SU-DHL-6 (cell line): ENCODE data around the gene MYORG.
A peak's percentile ranks its signal among the peaks of the same experiment; 100 is the strongest.

ENCODE experiments used
- H2AFZ ChIP-seq: fragments of 200-600 bp; sonication (generic); 2 replicates; pipeline ENCODE4 v1.6.1; 2014; ENCODE audit warnings: low read depth, mild to moderate bottlenecking, moderate library complexity, mixed read lengths, antibody characterized with exemption, low read length; ENCODE audit not compliant: severe bottlenecking
- H3F3A ChIP-seq: fragments of 200-600 bp; shearing (Covaris generic); 2 replicates; pipeline ENCODE4 v1.6.0; 2016; ENCODE audit warnings: antibody characterized with exemption, mild to moderate bottlenecking; ENCODE audit not compliant: insufficient read depth
- H3K27ac ChIP-seq: fragments of 200-600 bp; sonication (generic); 2 replicates; pipeline ENCODE4 v1.5.1; 2016; ENCODE audit warnings: low read depth, mild to moderate bottlenecking, low read length, moderate library complexity, mixed read lengths
- H3K27me3 ChIP-seq: fragments of 200-600 bp; sonication (generic), shearing (Covaris generic); 2 replicates; pipeline ENCODE4 v1.6.0; 2014; ENCODE audit warnings: mild to moderate bottlenecking, low read length
- H3K36me3 ChIP-seq: fragments of 200-600 bp; sonication (generic); 2 replicates; pipeline ENCODE4 v1.6.1; 2014; ENCODE audit warnings: mild to moderate bottlenecking, low read length, mixed read lengths
- H3K4me2 ChIP-seq: fragments of 300-600, 200-600 bp; shearing (Covaris generic), sonication (generic); 2 replicates; pipeline ENCODE4 v1.6.0; 2014; ENCODE audit warnings: low read length, low read depth, mild to moderate bottlenecking; ENCODE audit not compliant: poor library complexity, severe bottlenecking
- H3K4me3 ChIP-seq: fragments of 200-600 bp; sonication (generic); 2 replicates; pipeline ENCODE4 v1.5.1; 2014; ENCODE audit warnings: antibody characterized with exemption, low read length, mild to moderate bottlenecking, mixed read lengths; ENCODE audit not compliant: insufficient read depth, poor library complexity, severe bottlenecking
- H3K79me2 ChIP-seq: fragments of 200-600 bp; sonication (generic); 2 replicates; pipeline ENCODE4 v1.6.1; 2014; ENCODE audit warnings: mild to moderate bottlenecking, low read length, moderate library complexity; ENCODE audit not compliant: insufficient read depth
- H3K9ac ChIP-seq: fragments of 200-600 bp; sonication (generic); 2 replicates; pipeline ENCODE4 v1.7.0; 2014; ENCODE audit warnings: mild to moderate bottlenecking, low read length
- H3K9me2 ChIP-seq: fragments of 200-600 bp; sonication (generic); replicated peaks from 2 replicates; pipeline ENCODE4 v1.6.1; 2014; ENCODE audit warnings: low read length; ENCODE audit not compliant: insufficient read depth
- H3K9me3 ChIP-seq: fragments of 200-600 bp; sonication (generic); 2 replicates; pipeline ENCODE4 v1.6.1; 2014; ENCODE audit warnings: low read length, mixed read lengths; ENCODE audit not compliant: insufficient read depth
- H4K20me1 ChIP-seq: fragments of 200-600 bp; sonication (generic); 2 replicates; pipeline ENCODE4 v1.6.1; 2014; ENCODE audit warnings: low read depth, mild to moderate bottlenecking, antibody characterized with exemption, low read length, moderate library complexity, mixed read lengths
- EZH2phosphoT487 ChIP-seq: fragments of 200-600 bp; sonication (generic), shearing (Covaris generic); conservative IDR thresholded peaks from 2 replicates; pipeline ENCODE4 v1.6.1; 2018; ENCODE audit warnings: mild to moderate bottlenecking, antibody characterized with exemption, low read length, moderate library complexity, mixed read lengths
- TF ChIP-seq, protein P1 (sequence below): fragments of 200-600 bp; sonication (generic); IDR thresholded peaks from one replicate; pipeline ENCODE4 v1.5.1; 2017; ENCODE audit warnings: antibody characterized with exemption, mild to moderate bottlenecking, low read length, moderate library complexity; ENCODE audit not compliant: insufficient read depth, poor library complexity, severe bottlenecking

The MYORG gene

DNA sequence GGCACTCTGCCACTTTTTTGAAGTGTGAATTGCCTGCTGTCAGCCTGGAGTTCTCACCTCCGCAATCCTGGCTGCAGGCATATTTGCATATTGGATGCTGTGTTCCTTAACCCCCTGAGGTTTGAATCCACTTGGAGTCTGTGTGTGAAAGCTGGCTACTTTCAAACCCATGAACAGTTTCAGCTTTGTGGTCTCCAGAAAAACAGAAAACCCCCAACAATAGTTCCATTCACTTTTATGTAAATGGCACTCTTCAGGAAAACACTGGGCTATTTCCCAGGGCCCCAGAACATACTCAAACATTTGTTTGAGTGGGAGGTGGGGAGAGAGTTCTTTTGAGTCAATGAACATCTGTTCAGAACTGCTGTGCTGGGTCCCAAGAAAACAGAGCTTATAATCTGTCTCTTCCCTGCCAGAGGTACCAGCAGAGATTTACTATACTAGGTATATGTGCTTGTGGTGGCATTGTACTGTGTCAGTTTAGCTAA lies 42.3 kb downstream of the MYORG start:
- H2AFZ ChIP-seq: no peak overlapping the region
- H3F3A ChIP-seq: peaks cover 11% of the 10 kb centered on the region
- no peak overlapping the region for H3K9ac ChIP-seq
- H3K9me3 ChIP-seq: no peaks in the 10 kb centered on the region
- no peak overlapping the region for H3K27ac ChIP-seq
- H3K36me3 ChIP-seq: no peaks in the 10 kb centered on the region
- H3K4me3 ChIP-seq: no peak overlapping the region
- no peak overlapping the region for H3K4me2 ChIP-seq
- H3K79me2 ChIP-seq: peaks cover 5% of the 10 kb centered on the region
- TF ChIP-seq, protein P1, sequence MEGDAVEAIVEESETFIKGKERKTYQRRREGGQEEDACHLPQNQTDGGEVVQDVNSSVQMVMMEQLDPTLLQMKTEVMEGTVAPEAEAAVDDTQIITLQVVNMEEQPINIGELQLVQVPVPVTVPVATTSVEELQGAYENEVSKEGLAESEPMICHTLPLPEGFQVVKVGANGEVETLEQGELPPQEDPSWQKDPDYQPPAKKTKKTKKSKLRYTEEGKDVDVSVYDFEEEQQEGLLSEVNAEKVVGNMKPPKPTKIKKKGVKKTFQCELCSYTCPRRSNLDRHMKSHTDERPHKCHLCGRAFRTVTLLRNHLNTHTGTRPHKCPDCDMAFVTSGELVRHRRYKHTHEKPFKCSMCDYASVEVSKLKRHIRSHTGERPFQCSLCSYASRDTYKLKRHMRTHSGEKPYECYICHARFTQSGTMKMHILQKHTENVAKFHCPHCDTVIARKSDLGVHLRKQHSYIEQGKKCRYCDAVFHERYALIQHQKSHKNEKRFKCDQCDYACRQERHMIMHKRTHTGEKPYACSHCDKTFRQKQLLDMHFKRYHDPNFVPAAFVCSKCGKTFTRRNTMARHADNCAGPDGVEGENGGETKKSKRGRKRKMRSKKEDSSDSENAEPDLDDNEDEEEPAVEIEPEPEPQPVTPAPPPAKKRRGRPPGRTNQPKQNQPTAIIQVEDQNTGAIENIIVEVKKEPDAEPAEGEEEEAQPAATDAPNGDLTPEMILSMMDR: no peak
- TF ChIP-seq EZH2phosphoT487: no peak
- no peaks in the 10 kb centered on the region for H4K20me1 ChIP-seq
- H3K9me2 ChIP-seq: no peaks in the 10 kb centered on the region
- no peaks in the 10 kb centered on the region for H3K27me3 ChIP-seq

GRCh38 chr9:34333836-34334235 lies 42.9 kb downstream of the MYORG start:
- no peaks in the 10 kb centered on the region for H3K9me2 ChIP-seq
- TF ChIP-seq, protein P1: no peak
- no peak for TF ChIP-seq EZH2phosphoT487
- no peak overlapping the region for H3K9ac ChIP-seq
- H3K4me2 ChIP-seq: no peak overlapping the region
- peaks cover 11% of the 10 kb centered on the region for H3F3A ChIP-seq
- no peaks in the 10 kb centered on the region for H3K36me3 ChIP-seq
- no peak overlapping the region for H2AFZ ChIP-seq
- no peaks in the 10 kb centered on the region for H3K27me3 ChIP-seq
- H4K20me1 ChIP-seq: no peaks in the 10 kb centered on the region
- H3K79me2 ChIP-seq: peaks cover 5% of the 10 kb centered on the region
- no peaks in the 10 kb centered on the region for H3K9me3 ChIP-seq
- H3K4me3 ChIP-seq: no peak overlapping the region
- no peak overlapping the region for H3K27ac ChIP-seq

DNA sequence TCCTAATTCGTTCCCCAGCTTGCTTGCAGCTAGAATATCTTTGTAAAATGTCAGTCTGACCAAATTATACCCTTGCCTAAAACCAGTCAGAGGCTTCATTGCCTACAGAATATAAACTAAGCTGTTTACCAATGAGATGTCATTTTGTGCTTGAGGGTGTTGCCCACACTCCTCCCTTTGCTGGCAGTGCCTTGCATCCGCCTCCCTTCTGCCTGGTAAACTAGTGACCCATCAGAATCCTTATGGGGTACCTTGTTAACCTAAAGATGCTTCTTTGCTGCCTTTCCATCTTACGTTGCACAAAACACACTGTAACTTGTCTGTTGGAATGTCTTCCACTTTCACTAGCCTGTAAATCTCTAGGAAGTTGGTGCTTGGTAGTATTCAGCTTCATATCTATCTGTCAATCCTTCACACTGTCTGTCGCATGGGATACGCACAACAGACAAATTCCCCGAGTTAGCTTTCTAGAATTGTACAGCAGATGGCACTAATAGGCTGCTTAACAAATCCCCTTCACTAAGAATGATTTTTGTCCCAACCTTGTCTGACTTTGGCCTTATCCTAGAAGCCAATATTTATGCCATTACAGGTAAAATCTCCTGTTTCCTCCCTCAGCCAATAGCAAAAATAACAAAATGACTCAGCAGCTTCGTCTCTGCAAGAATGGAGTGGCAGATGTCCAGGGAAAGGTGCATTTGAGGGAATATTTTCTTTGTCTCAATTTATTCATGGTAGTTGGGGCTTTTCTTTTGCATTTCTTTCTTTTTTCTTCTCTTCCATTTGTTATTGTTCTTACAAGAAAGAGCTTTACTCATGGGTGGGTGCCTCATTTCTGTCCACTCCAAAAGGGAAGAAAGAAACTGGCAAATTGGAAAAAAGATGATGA lies 44.4 kb downstream of the MYORG start:
- Histone ChIP-seq H3K36me3 (no peaks in the 10 kb centered on the region), H3K4me2 (no peak overlapping the region), H3K9ac (no peak overlapping the region), H3K9me2 (no peaks in the 10 kb centered on the region), H3K27ac (no peak overlapping the region), H3K27me3 (no peaks in the 10 kb centered on the region), H4K20me1 (no peaks in the 10 kb centered on the region), H3K9me3 (no peaks in the 10 kb centered on the region), H2AFZ (no peak overlapping the region), H3K4me3 (no peak overlapping the region), H3F3A (peaks cover 13% of the 10 kb centered on the region), H3K79me2 (peaks cover 19% of the 10 kb centered on the region)
- TF ChIP-seq, protein P1: peak; percentile 56
- TF ChIP-seq EZH2phosphoT487: no peak
